B cell (primary cell): ENCODE results near the gene ZBED4. TPM values are rescaled to one million over a fixed set of nuclear protein-coding genes. Genes with fewer than 3 reads are reported as not detected.

ENCODE experiments used
- ATAC-seq: fragments of 200-7000 bp; cut with Tn5 transposase; one replicate; pipeline ENCODE4 v1.10.0; 2021; ENCODE audit warnings: low read depth, mild to moderate bottlenecking, moderate number of reproducible peaks, moderate library complexity
- CTCF ChIA-PET: fragments of 350-600 bp; sonication (Branson Sonifier 250); formaldehyde crosslinking; loops from one replicate; lab custom pipeline; 2021; ENCODE audit warnings: antibody characterized with exemption, inconsistent platforms; lab: Charles Lee
- POLR2A ChIA-PET: fragments of 350-600 bp; sonication (Branson Sonifier 250); formaldehyde crosslinking; loops from one replicate; lab custom pipeline; 2021; ENCODE audit warnings: antibody characterized with exemption; lab: Charles Lee
- DNase-seq: peaks from one replicate; pipeline ENCODE4 v3.0.0; 2013
- H2AFZ ChIP-seq: 2 replicates; pipeline ENCODE4 v1.6.1; 2012; ENCODE audit warnings: mild to moderate bottlenecking, low read depth, low read length; ENCODE audit not compliant: insufficient read depth, poor library complexity, severe bottlenecking
- H3K27ac ChIP-seq, 2 donors: 1 replicate in 1 of 2; 2 replicates in 1 of 2; pipeline ENCODE4 v1.5.1; 2012 to 2013; ENCODE audit warnings: low read length in 2 of 2, mild to moderate bottlenecking in 2 of 2, moderate library complexity in 1 of 2
- H3K27me3 ChIP-seq, 4 experiments: fragments of 200-600 bp in 1 of 4; sonication (generic) in 1 of 4; replicated peaks in 1 of 4; 1 replicate in 2 of 4; 2 replicates in 2 of 4; pipeline versions ENCODE4 v1.6.1 to v1.7.0; 2013 to 2016; ENCODE audit warnings: low read length in 3 of 4, mild to moderate bottlenecking in 2 of 4, mixed read lengths in 1 of 4, moderate library complexity in 1 of 4; ENCODE audit not compliant: insufficient read depth in 4 of 4, control insufficient read depth in 3 of 4; ENCODE audit errors: control extremely low read depth in 1 of 4
- H3K36me3 ChIP-seq, 2 experiments: replicated peaks in 1 of 2; 1 replicate in 1 of 2; 2 replicates in 1 of 2; pipeline versions ENCODE4 v1.6.1 to v1.7.1; 2013; ENCODE audit warnings: low read length in 1 of 2; ENCODE audit not compliant: insufficient read depth in 2 of 2, control insufficient read depth in 1 of 2; ENCODE audit errors: control extremely low read depth in 1 of 2, extremely low read depth in 1 of 2
- H3K4me1 ChIP-seq, 2 donors: fragments of 200-600 bp in 1 of 2; sonication (generic) in 1 of 2; 1 replicate in 1 of 2; 2 replicates in 1 of 2; pipeline versions ENCODE4 v1.5.1 to v1.6.1; 2013 to 2017; ENCODE audit warnings: low read length in 2 of 2; ENCODE audit not compliant: control insufficient read depth in 2 of 2, insufficient read depth in 2 of 2
- H3K4me2 ChIP-seq: replicated peaks from 2 replicates; pipeline ENCODE3; 2012; ENCODE audit warnings: mild to moderate bottlenecking, low read depth, low read length; ENCODE audit not compliant: poor library complexity, severe bottlenecking
- H3K4me3 ChIP-seq, 5 experiments: fragments of 200-600 bp in 1 of 5; sonication (generic) in 1 of 5; 1 replicate in 3 of 5; 2 replicates in 2 of 5; pipeline versions ENCODE4 v1.5.1 to v1.7.0; 2011 to 2016; ENCODE audit warnings: low read length in 4 of 5, mild to moderate bottlenecking in 4 of 5, low read depth in 2 of 5, control low read depth in 1 of 5, moderate library complexity in 1 of 5; ENCODE audit not compliant: insufficient read depth in 1 of 5; ENCODE audit errors: control extremely low read depth in 1 of 5, extremely low read depth in 1 of 5
- H3K79me2 ChIP-seq: fragments of 200-600 bp; sonication (generic); one replicate; pipeline ENCODE4 v1.6.0; 2016; ENCODE audit warnings: low read length; ENCODE audit not compliant: control insufficient read depth, insufficient read depth
- H3K9ac ChIP-seq: fragments of 200-600 bp; sonication (generic); 2 replicates; pipeline ENCODE4 v1.6.1; 2017; ENCODE audit warnings: mild to moderate bottlenecking, low read length, moderate library complexity
- H3K9me3 ChIP-seq, 3 donors: one replicate each; pipeline versions ENCODE4 v1.6.1 to v1.7.1; 2013; ENCODE audit warnings: low read length in 2 of 3; ENCODE audit not compliant: control insufficient read depth in 2 of 3, insufficient read depth in 1 of 3; ENCODE audit errors: control extremely low read depth in 1 of 3
- H4K20me1 ChIP-seq: 2 replicates; pipeline ENCODE4 v1.6.0; 2012; ENCODE audit warnings: mild to moderate bottlenecking, low read length; ENCODE audit not compliant: insufficient read depth, control insufficient read depth, poor library complexity, severe bottlenecking
- H3K27ac Mint-ChIP-seq: one replicate; pipeline ENCODE4 v1.8.0; 2021; ENCODE audit warnings: mixed read lengths
- H3K27me3 Mint-ChIP-seq: one replicate; pipeline ENCODE4 v1.8.0; 2021; ENCODE audit warnings: mixed read lengths
- H3K4me1 Mint-ChIP-seq: one replicate; pipeline ENCODE4 v1.8.0; 2021; ENCODE audit warnings: mixed read lengths
- H3K4me3 Mint-ChIP-seq: one replicate; pipeline ENCODE4 v1.8.0; 2021; ENCODE audit warnings: mixed read lengths
- H3K9me3 Mint-ChIP-seq: one replicate; pipeline ENCODE4 v1.8.0; 2022; ENCODE audit warnings: mixed read lengths; ENCODE audit not compliant: insufficient read depth
- EZH2 ChIP-seq: IDR thresholded peaks from 2 replicates; pipeline ENCODE4 v1.6.1; 2012; ENCODE audit warnings: borderline replicate concordance, low read depth, mild to moderate bottlenecking, moderate library complexity, low read length; ENCODE audit not compliant: insufficient read depth, poor library complexity, severe bottlenecking
- WGBS: methylation state at CpG from one replicate; pipeline ENCODE4 v1.1.5; 2013; ENCODE audit warnings: missing lambda C conversion rate; ENCODE audit not compliant: insufficient coverage; 5-methylcytosine and 5-hydroxymethylcytosine counted together
- intact Hi-C: fragments of 100-400 bp; cut with micrococcal nuclease; formaldehyde crosslinking; loops from one replicate; pipeline ENCODE4 v1.10.0; 2022
- polyA plus RNA-seq: library from polyadenylated mRNA; depleted of rRNA; stranded (reverse); fragments of >200 nt; gene quantifications from 2 replicates; pipeline ENCODE4 v1.2.3, GENCODE V29; 2012
- total RNA-seq, 2 donors: library from RNA; stranded (reverse); fragments of 120-200 nt in 1 of 2; gene quantifications; 1 replicate in 1 of 2; 2 replicates in 1 of 2; pipeline versions ENCODE4 v1.2.3 to v1.2.4, GENCODE V29; 2013 to 2022
- TF ChIP-seq, protein P1 (sequence below): fragments of 200-600 bp; IDR thresholded peaks from one replicate; pipeline ENCODE4 v1.8.0; 2022; ENCODE audit warnings: antibody characterized with exemption, mild to moderate bottlenecking

The ZBED4 gene
- total and polyA plus RNA-seq, 2 donors (not counting 1 experiment from before 2014, with no cell fraction given), result 5.9 to 14.6 TPM

DNA sequence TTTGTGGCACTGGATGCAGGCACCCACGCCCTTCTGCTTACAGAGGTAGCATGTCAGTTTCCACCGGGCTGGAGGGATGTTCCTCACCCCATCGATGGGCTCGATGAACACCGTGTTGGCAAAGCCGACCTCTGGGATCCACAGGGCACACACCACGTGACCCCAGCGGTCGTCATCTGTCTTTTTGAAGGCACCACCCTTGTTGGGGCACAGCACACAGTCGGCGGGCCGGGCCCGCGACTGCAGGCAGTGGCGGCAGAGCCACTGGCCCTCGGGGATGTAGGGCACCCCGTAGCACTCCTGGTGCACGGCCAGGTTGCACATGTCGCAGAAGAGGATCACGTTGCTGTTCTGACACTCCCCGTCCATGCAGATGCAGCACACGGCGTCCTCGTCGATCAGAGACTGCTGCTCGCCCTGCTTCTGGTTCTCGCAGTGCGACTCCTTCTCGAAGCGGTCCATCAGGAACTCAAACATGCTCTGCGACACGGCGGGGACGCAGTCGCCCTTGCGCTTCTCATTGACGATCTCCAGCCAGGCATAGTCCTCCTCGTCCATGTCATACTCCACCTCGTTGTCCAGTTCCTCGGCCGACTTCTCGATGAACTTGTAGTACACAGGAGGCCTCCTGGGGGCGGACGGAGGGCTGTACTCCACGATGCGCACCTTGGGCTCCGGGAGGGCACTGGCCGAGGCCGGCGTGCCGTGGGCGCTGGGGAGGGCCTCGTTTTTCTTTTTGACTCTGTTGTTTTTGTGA is 30.2 kb upstream of the ZBED4 start:
- H3K4me1 Mint-ChIP-seq, result peaks cover 37% of the 10 kb centered on the region

DNA sequence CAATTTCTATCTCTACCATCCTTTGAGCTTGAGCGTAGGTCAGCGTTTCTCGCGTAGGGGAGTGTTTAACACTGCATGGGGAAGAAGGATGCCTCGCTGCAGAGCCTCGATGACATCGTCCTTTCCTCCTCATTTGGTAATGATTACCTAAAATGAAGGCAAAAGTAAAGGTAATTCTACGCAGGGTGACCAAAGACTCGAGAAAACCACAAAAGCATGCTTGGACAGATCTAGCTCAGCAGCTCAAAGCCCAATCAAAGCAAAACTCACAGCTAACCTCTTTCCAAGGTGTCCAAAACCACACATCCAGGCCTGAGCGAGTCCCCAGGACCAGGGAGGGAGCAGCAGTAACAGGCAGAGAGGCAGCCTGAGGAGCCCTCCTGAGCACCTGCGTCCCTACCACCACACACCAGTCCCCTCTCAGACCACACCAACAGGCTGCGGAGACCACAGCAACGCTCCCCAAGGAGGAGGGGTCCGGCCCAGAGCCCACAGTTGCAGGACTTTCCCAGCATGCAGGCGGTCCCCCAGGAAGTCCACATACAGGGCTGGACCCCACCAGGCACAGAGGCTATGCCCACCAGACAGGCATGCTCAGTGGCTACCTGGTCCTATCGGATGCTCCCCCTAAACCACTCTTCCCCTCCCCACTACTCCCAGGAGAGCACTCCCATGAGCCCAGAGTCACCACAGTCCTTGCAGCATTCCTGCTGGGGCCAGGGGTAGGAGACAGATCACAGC is 29.3 kb upstream of the ZBED4 start:
- Mint-ChIP-seq H3K27ac (no peak overlapping the region), H3K4me1 (peaks cover 44% of the 10 kb centered on the region), H3K4me3 (peak overlapping the region; percentile 62), H3K9me3 (no peaks in the 10 kb centered on the region), H3K27me3 (no peaks in the 10 kb centered on the region)
- Histone ChIP-seq H3K9me3 (no peaks in the 10 kb centered on the region), H2AFZ (no peak overlapping the region), H3K36me3 (peaks cover 0 to 45% of the 10 kb centered on the region in 2 experiments), H3K4me2 (peak overlapping the region; percentile 97), H3K27me3 (no peaks in the 10 kb centered on the region), H3K9ac (no peak overlapping the region), H3K4me1 (peaks cover 31 to 40% of the 10 kb centered on the region in 2 donors), H3K79me2 (peaks cover 76% of the 10 kb centered on the region), H3K4me3 (no peak overlapping the region), H3K27ac (no peak overlapping the region), H4K20me1 (peaks cover 71% of the 10 kb centered on the region)
- no peak for DNase-seq
- no peak for ATAC-seq
- POLR2A ChIA-PET, result no interaction called here
- intact Hi-C loops, result no loop called here
- 90% methylated on average over 10 of the region's 16 CpGs for WGBS
- CTCF ChIA-PET, result no interaction called here
- TF ChIP-seq, protein P1, sequence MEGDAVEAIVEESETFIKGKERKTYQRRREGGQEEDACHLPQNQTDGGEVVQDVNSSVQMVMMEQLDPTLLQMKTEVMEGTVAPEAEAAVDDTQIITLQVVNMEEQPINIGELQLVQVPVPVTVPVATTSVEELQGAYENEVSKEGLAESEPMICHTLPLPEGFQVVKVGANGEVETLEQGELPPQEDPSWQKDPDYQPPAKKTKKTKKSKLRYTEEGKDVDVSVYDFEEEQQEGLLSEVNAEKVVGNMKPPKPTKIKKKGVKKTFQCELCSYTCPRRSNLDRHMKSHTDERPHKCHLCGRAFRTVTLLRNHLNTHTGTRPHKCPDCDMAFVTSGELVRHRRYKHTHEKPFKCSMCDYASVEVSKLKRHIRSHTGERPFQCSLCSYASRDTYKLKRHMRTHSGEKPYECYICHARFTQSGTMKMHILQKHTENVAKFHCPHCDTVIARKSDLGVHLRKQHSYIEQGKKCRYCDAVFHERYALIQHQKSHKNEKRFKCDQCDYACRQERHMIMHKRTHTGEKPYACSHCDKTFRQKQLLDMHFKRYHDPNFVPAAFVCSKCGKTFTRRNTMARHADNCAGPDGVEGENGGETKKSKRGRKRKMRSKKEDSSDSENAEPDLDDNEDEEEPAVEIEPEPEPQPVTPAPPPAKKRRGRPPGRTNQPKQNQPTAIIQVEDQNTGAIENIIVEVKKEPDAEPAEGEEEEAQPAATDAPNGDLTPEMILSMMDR, result no peak
- TF ChIP-seq EZH2, result no peak

More for the DNA sequence above, 30.2 kb upstream of the ZBED4 start:
- peaks cover 79% of the 10 kb centered on the region for H4K20me1 ChIP-seq
- no peak overlapping the region for H3K4me2 ChIP-seq
- H3K79me2 ChIP-seq, result peaks cover 85% of the 10 kb centered on the region
- POLR2A ChIA-PET, result no interaction called here
- WGBS, result 98% methylated on average over 53 of the region's 53 CpGs
- H3K27ac ChIP-seq, result no peak overlapping the region
- intact Hi-C loops, result no loop called here
- CTCF ChIA-PET, result no interaction called here
- Mint-ChIP-seq H3K4me3 (no peak overlapping the region), H3K27ac (no peak overlapping the region), H3K9me3 (no peaks in the 10 kb centered on the region), H3K27me3 (no peaks in the 10 kb centered on the region)
- no peak overlapping the region for H2AFZ ChIP-seq
- H3K4me3 ChIP-seq, result no peak overlapping the region
- H3K4me1 ChIP-seq, result peaks cover 25 to 31% of the 10 kb centered on the region in 2 donors
- H3K36me3 ChIP-seq, result peaks cover 0 to 51% of the 10 kb centered on the region in 2 experiments
- no peaks in the 10 kb centered on the region for H3K9me3 ChIP-seq
- H3K9ac ChIP-seq, result no peak overlapping the region
- ATAC-seq (no peak), DNase-seq (no peak)
- H3K27me3 ChIP-seq, result no peaks in the 10 kb centered on the region
- TF ChIP-seq EZH2, result no peak
